Measurements from ENCODE around the gene FCMR.

FCMR gene

GRCh38 chr1:206923009-206923960 lies 1.5 kb upstream of the FCMR start:
- peak; percentile 27 for DNase-seq

- DNase-seq: no peak
Measured at GRCh38 chr1:206922524-206922923, 783 bp upstream of the FCMR start.

GRCh38 chr1:206918076-206918475 lies 3.7 kb downstream of the FCMR start:
- DNase-seq: no peak

GRCh38 chr1:206916000-206916709 lies 5.6 kb downstream of the FCMR start:
- no peak for DNase-seq

- DNase-seq: no peak
Measured at GRCh38 chr1:206915030-206915735, 6.6 kb downstream of the FCMR start.

- DNase-seq: no peak
Measured at GRCh38 chr1:206913766-206914537, 7.8 kb downstream of the FCMR start.

- peak; percentile 37 for DNase-seq
Measured at GRCh38 chr1:206912445-206913095, 9.2 kb downstream of the FCMR start.

GRCh38 chr1:206911064-206911663 lies 10.6 kb downstream of the FCMR start:
- DNase-seq: peak; percentile 13

GRCh38 chr1:206909883-206910318 lies 11.8 kb downstream of the FCMR start:
- no peak for DNase-seq

GRCh38 chr1:206909161-206909882 lies 12.4 kb downstream of the FCMR start:
- DNase-seq: peak; percentile 44

- no peak for DNase-seq
Measured at GRCh38 chr1:206908038-206908437, 13.7 kb downstream of the FCMR start.

GRCh38 chr1:206907304-206907991 lies 14.3 kb downstream of the FCMR start:
- no peak for DNase-seq

GRCh38 chr1:206905295-206906164 lies 16.2 kb downstream of the FCMR start:
- no peak for DNase-seq

- DNase-seq: no peak
Measured at GRCh38 chr1:206904423-206905142, 17.2 kb downstream of the FCMR start.

- no peak for DNase-seq
Measured at GRCh38 chr1:206903687-206904086, 18.1 kb downstream of the FCMR start.

GRCh38 chr1:206902702-206903101 lies 19.0 kb downstream of the FCMR start:
- no peak for DNase-seq

GRCh38 chr1:206901944-206902343 lies 19.8 kb downstream of the FCMR start:
- DNase-seq: no peak

GRCh38 chr1:206900149-206900548 lies 21.6 kb downstream of the FCMR start:
- no peak for DNase-seq
